Activated CD4-positive, alpha-beta T cell treated with anti-CD3 and anti-CD28 coated beads, Interleukin-2, amount 50 U/mL, for 16 hours (primary cell): ENCODE data around the gene MTX2.
"Not testable (repeated sequence)": the region's sequence is repeated elsewhere in the genome, so short reads cannot be mapped to it uniquely, and the experiment has no call there.

Experiments used
- DNase-seq: peaks from one replicate; pipeline ENCODE4 v3.0.0-alpha.2; 2020

MTX2 gene

GRCh38 chr2:176291335-176291734 lies 22.1 kb downstream of the MTX2 start:
- no peak for DNase-seq

GRCh38 chr2:176291809-176292283 lies 22.6 kb downstream of the MTX2 start:
- peak; percentile 44 for DNase-seq

DNA sequence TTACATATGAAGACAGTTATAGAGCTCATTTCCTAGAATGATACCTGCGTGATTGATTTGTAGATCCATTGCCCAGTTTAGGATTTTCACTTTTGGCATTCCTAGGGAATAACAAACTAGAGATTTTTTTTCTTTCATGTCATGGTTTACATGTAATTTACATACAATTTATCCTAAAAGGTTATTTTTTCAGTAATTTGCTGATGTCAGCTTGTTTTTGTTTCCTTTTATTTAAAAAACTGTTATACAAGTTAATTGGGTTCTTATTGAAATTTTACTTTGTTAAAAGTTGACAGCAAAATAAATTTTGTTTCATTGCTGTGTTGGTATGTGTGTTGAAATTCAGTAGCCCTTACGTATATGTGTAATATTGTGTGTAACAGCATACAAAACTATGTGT lies 23.4 kb downstream of the MTX2 start:
- no peak for DNase-seq

DNA sequence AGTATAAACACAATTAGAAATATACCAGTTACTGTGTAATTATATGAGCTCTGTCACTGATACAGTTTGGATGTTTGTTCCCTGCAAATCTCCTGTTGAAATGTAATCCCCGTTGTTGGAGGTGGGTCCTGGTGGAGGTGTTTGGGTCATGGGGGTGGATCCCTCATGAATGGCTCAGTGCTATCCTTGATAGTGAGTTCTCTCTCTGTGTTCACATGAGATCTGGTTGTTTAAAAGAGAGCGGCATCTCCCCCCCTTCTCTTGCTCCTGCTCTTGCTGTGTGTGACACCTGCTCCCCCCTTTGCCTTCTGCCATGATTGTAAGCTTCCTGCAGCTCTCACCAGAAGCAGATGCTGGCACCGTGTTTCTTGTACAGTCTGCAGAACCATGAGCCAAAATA lies 24.1 kb downstream of the MTX2 start:
- no peak for DNase-seq

GRCh38 chr2:176297067-176297466 lies 27.8 kb downstream of the MTX2 start:
- peak; percentile 11 for DNase-seq

DNA sequence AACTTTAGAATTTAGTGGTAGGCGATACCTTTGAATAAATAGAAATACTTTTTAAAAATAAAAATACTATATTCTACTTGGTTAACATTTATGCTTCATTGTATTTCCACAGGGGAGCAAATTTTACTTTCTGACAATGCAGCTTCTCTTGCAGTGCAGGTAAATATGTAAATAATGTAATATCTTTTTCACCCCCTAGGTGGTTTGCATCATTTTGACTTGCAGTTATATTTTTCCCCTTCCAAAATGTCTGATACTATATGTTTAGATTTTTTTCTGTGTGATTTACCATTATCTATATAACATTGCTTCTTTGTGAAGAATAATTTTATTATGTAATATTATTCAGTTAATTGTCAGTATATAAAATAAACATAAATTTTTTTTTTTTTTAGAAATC lies 28.5 kb downstream of the MTX2 start:
- DNase-seq: no peak

DNA sequence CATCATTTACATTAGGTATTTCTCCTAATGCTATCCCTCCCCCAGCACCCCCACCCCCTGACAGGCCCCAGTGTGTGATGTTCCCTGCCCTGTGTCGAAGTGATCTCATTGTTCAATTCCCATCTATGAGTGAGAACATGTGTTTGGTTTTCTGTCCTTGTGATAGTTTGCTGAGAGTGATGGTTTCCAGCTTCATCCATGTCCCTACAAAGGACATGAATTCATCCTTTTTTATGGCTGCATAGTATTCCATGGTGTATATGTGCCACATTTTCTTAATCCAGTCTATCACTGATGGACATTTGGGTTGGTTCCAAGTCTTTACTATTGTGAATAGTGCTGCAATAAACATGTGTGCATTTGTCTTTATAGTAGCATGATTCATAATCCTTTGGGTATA lies 36.8 kb downstream of the MTX2 start:
- DNase-seq: not testable (repeated sequence)

- no peak for DNase-seq
Measured at GRCh38 chr2:176317199-176317598, 48.0 kb downstream of the MTX2 start.

- DNase-seq: no peak
Measured at GRCh38 chr2:176317623-176318065, 48.4 kb downstream of the MTX2 start.

- DNase-seq: no peak
Measured at GRCh38 chr2:176321916-176322315, 52.7 kb downstream of the MTX2 start.

DNA sequence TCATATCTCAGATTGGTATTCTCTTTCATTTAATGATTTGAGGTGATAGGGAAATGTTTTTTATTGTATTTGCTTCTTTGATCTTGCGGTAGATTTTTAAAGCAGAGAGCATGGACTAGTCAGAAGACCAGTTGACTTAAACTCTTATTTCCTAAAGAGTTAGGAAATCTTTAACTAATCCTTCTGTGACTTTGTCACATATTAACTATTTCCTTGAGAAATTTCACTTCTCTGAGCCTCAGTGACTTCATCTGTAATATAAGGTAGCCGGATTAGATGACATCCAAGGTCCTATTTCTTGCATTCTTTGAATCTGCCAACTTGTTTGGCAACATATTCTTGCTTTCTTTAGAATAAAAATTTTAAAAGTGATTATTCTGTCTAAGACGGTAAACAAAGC lies 55.6 kb downstream of the MTX2 start:
- no peak for DNase-seq

DNA sequence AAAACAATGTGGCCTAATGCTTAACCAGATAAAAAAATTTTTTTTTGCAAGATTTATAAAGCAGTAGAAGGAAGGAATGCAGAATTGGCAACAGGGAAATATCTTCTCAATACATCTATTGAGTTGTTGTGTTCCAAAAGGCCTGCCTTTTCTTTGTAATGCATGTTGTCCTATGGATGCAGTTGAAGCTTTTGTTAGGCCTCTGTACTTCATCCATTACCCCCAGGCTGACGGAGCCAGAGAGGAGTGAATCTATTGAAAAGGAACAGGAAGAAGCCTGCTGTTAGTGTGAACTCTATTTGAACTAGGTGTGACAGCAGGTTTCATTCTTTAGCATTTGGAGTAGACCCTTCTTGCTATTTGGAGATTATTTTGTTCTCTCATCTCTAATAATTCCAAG lies 56.5 kb downstream of the MTX2 start:
- no peak for DNase-seq

DNA sequence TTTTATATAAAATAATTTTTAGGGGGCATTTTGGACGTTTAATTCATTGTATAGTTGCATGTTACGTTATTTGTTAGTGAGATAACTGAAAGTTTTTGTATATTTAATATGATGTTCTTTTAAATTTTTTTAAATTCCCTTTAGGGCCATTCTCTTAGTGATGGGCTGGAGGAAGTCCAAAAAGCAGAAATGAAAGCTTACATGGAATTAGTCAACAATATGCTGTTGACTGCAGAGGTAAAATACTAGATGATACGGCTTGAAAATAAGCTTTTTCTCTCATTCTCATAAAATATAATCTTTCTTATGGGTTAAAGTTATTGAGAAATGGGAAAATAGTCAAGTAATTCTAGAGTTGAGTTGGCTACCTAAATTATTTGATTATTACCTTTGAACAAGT lies 58.9 kb downstream of the MTX2 start:
- DNase-seq: no peak

DNA sequence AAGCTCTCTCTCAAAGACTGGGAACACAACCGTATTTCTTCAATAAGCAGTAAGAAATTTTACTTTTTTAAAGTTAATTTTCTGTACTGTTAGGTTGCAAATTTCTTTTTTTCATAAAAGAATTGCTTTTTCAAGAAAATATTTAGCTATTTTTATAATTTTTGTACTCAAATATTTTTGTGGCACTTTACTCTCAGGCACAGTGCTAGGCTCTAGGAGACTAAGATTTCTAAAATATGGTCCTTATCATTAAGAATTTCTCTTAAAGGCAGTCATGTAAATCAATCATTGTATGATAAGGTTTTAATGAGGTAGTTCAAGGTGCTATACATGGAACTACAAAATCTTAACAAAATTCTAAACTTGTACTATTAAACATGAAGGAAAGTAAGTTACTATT lies 61.4 kb downstream of the MTX2 start:
- no peak for DNase-seq

DNA sequence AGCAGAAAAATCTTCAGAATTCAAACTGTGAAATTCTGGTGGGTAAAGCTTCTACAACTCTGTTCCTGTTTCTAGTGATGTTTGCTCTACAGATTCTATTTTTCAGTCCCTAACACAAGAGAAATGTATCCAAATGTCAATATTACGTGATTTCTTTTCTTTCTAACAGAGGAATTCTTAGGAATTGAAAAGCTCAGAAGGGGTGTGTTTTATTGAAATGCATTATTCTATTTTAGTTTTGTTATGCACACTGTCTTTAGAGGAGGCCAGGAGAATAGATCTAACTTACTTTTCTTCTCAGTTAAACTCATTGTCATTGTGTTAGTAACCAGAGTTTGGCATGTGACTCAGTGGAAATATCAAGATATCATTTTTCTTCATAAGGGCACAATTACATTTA lies 62.4 kb downstream of the MTX2 start:
- DNase-seq: no peak

DNA sequence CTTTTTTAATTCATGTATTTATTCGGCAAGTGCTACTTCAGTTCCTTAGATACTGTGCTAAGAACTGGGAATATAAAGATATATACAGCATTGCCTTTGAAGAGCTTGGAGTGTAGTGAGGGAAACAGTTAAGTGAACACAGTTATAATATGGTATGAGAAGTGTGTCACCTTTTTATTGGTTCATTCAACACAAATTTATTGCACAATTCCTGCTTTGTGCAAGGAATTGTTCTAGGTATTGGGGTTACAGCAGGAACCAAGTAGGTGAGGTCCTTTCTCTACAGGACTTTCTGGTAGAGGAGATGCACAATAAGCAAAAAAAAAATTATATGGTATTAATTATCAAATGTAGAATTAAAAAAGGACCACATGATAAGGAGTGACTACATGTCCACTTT lies 65.5 kb downstream of the MTX2 start:
- no peak for DNase-seq

GRCh38 chr2:176338395-176338794 lies 69.2 kb downstream of the MTX2 start:
- DNase-seq: no peak

GRCh38 chr2:176339208-176339607 lies 70.0 kb downstream of the MTX2 start:
- no peak for DNase-seq

DNA sequence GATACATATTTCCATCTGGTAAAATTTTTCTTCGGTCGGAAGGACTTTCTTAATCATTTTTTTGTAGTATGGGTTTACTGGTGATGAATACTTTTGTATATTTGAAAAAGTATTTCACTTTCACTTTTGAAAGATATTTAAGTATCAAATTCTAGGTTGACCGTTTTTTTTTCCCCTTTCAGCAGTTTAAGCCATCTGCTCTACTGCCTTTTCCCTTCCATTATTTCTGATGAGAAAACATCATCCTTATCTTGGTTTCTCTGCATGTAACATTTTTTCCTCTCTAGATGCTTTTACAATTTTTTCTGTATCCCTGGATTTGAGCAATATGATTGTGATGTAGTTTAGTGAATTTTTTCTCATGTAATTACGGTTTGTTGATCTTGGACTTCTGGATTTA lies 87.0 kb downstream of the MTX2 start:
- DNase-seq: no peak

GRCh38 chr2:176364273-176364977 lies 95.2 kb downstream of the MTX2 start:
- no peak for DNase-seq

DNA sequence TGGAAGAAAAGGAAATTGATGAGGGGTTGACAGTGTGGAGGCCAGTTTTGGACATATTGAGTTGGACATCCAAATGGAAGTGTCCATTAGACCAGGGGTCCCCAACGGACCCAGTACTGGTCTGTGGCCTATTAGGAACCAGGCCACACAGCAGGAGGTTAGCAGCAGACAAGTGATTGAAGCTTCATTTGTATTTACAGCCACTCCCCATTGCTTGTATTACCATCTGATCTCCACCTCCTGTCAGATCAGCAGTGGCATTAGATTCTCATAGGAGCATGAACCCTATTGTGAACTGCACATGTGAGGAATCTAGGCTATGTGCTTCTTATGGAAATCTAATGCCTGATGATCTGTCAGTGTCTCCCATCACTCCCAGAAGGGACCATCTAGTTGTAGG lies 99.1 kb downstream of the MTX2 start:
- no peak for DNase-seq

DNA sequence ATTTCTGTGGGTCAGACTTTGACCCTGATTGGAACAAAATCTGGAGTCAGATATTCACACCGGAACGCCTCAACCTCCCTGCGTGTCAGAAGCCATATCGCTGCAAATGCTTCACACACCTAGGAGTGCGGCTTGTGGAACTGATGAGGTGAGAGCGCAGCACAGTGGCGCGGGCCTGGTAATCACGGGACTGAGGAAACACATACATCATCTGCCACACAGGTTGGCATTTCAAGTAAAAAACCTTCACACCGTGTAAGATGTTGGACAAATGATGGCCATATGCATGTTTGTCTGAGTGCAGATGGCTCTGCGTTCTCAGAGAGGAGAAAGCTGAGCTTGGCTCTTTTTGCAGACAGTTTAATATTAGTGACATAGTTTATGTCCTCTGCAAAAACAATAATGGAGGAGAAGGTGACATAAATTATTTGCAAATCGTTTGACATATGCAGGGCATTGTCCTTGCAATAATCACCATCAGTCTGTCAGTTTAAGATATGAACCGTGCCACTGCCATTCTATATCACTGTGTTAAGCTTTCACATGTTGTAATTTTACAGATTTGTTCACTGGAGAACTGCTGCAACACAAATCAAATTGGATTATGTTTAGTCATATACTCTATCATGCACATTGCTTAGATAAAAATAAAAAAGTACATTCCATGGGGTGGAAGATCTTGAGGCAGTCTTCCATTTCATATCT lies 101.4 kb downstream of the MTX2 start:
- DNase-seq: no peak

GRCh38 chr2:176373155-176373554 lies 103.9 kb downstream of the MTX2 start:
- not testable (repeated sequence) for DNase-seq

DNA sequence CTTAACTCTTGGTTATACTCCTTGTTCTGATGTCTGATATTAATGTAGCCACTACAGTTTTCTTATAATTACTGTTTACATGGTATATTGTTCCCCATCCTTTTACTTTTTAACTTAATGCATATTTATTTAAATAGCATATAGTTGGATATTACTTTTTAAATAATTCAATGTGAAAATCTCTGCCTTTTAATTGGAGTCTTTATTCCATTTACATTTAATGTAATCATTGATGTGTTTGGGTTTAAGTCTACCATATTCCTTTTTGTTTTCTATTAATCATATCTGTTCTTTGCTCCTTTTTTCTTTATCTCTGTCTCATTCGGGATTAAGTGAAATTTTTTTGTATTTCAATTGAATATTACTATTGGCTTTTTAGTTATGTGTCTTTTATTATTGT lies 109.1 kb downstream of the MTX2 start:
- DNase-seq: no peak

- no peak for DNase-seq
Measured at GRCh38 chr2:176380341-176380740, 111.1 kb downstream of the MTX2 start.
